Gastroesophageal sphincter (tissue), 3 donors: ENCODE measurements around the gene NCLN.

Experiments
- CTCF ChIP-seq, 4 experiments: fragments of 200-600 bp in 2 of 4; fragments of 450-650 bp in 2 of 4; sonication (generic) in 1 of 4; IDR thresholded peaks; one replicate each; pipeline ENCODE4 v1.5.1; 2017 to 2019; ENCODE audit warnings: antibody characterized with exemption in 4 of 4, mild to moderate bottlenecking in 2 of 4, moderate library complexity in 2 of 4
- EP300 ChIP-seq: sonication (generic); formaldehyde crosslinking; IDR thresholded peaks from one replicate; pipeline ENCODE4 v1.6.1; 2017; ENCODE audit warnings: antibody characterized with exemption, mild to moderate bottlenecking

GRCh38 chr19:3160219-3160618 lies 25.5 kb upstream of the NCLN start:
- no peak for TF ChIP-seq CTCF (IDR thresholded peaks at IDR 0.05)
- no peak for TF ChIP-seq EP300
